Right cardiac atrium (tissue), 5 donors: Measurements from ENCODE around the gene CNTNAP3. TPM values are rescaled to one million over a fixed set of nuclear protein-coding genes. Genes with fewer than 3 reads are reported as not detected.
"Not testable (repeated sequence)": the region's sequence is repeated elsewhere in the genome, so short reads cannot be mapped to it uniquely, and the experiment has no call there.

Experiments used
- ATAC-seq, 2 donors: fragments of 200-7000 bp; cut with Tn5 transposase; one replicate each; pipeline versions ENCODE4 v1.8.0 to v1.9.1; 2020; ENCODE audit warnings: moderate library complexity in 2 of 2, mild to moderate bottlenecking in 1 of 2
- DNase-seq, 3 donors: peaks; one replicate each; pipeline ENCODE4 v3.0.0-alpha.2; 2020
- H3K27ac ChIP-seq: one replicate; pipeline ENCODE4 v1.5.1; 2013; ENCODE audit warnings: mild to moderate bottlenecking, low read length, control low read depth, moderate library complexity
- H3K27me3 ChIP-seq: one replicate; pipeline ENCODE4 v1.6.1; 2013; ENCODE audit not compliant: control insufficient read depth, insufficient read depth
- H3K4me1 ChIP-seq: one replicate; pipeline ENCODE4 v1.6.1; 2013; ENCODE audit warnings: low read length; ENCODE audit not compliant: control insufficient read depth, insufficient read depth
- H3K4me3 ChIP-seq: one replicate; pipeline ENCODE4 v1.5.1; 2013; ENCODE audit warnings: low read length, control low read depth
- H3K9me3 ChIP-seq: one replicate; pipeline ENCODE4 v1.6.1; 2013; ENCODE audit warnings: low read length; ENCODE audit not compliant: control insufficient read depth
- WGBS: extraction: QIAGEN DNeasy Blood & Tissue Kit; methylation state at CpG from one replicate; pipeline ENCODE4 v1.1.7; 2013; 5-methylcytosine and 5-hydroxymethylcytosine counted together
- intact Hi-C, 4 donors: fragments of 100-400 bp; cut with DNase I; formaldehyde crosslinking; loops; one replicate each; pipeline versions ENCODE4 v1.11.0 to v1.14.0; 2022 to 2023
- long read RNA-seq, 4 donors: library from polyadenylated mRNA; unstranded; transcript quantifications; one replicate each; pipeline ENCODE4 v2.0.0, GENCODE V29; 2020 to 2021
- polyA plus RNA-seq: library from polyadenylated mRNA; stranded (reverse); fragments of 200-250 nt; gene quantifications from one replicate; pipeline ENCODE4 v1.2.3, GENCODE V29; 2013
- total RNA-seq, 4 donors: library from RNA; stranded (reverse); fragmentation: NEBNext Ultra II Directional; extraction: Animal tissue kit (Norgen Biotek cat#: 25700); gene quantifications; one replicate each; pipeline ENCODE4 v1.2.1, GENCODE V29; 2021
- donor health status: healthy with polysubstance abuse.
- donor health status: DM: no; HTN: yes; CAD: no.
- donor health status: DM: no; HTN: no; CAD: no.
- donor health status: DM: no; HTN: yes; CAD: no; lungs with severe emphysema.
- donor health status: DM: yes; HTN: yes; CAD: no.

CNTNAP3 gene
- 10 to 100 TPM; 11.7 to 32.2 (median 14.0) TPM for total RNA-seq
- polyA plus RNA-seq, result 5.5 TPM
- long read RNA-seq, donor 1, full-length matches to known transcripts, result 6 of 21 reads
- long read RNA-seq, donor 1, partial matches to known transcripts, result 6 of 21 reads
- long read RNA-seq, donor 1, other reads (novel, unspliced or antisense), result 9 of 21 reads
- long read RNA-seq, donor 2, full-length matches to known transcripts, result 1 of 9 reads
- long read RNA-seq, donor 2, partial matches to known transcripts, result 4 of 9 reads
- long read RNA-seq, donor 2, other reads (novel, unspliced or antisense), result 4 of 9 reads
- long read RNA-seq, donor 3, full-length matches to known transcripts, result 35 of 146 reads
- long read RNA-seq, donor 3, partial matches to known transcripts, result 51 of 146 reads
- long read RNA-seq, donor 3, other reads (novel, unspliced or antisense), result 60 of 146 reads
- long read RNA-seq, donor 4, partial matches to known transcripts, result 3 of 11 reads
- long read RNA-seq, donor 4, other reads (novel, unspliced or antisense), result 7 of 11 reads

- H3K4me1 ChIP-seq, H3K27me3 ChIP-seq, intact Hi-C loops, ATAC-seq, H3K4me3 ChIP-seq, H3K9me3 ChIP-seq, H3K27ac ChIP-seq: not testable (repeated sequence)
- DNase-seq, result peak; percentile 16 to 41 (median 37)
- no CpG with 5 or more reads among the region's 42 CpGs for WGBS
These were observed at the start of gene CNTNAP3 for GRCh38 chr9:39287980-39288379. Gene CNTNAP3, minus strand, starts transcription at chr9:39288167. Its CDS starts 103 bp downstream, at chr9:39288064.

GRCh38 chr9:39279995-39280394 lies 8.0 kb downstream of the CNTNAP3 start:
- DNase-seq, ATAC-seq, H3K27ac ChIP-seq, H3K4me3 ChIP-seq, H3K27me3 ChIP-seq, intact Hi-C loops, H3K9me3 ChIP-seq, H3K4me1 ChIP-seq: not testable (repeated sequence)
- no CpG with 5 or more reads among the region's 4 CpGs for WGBS

- ATAC-seq, intact Hi-C loops, H3K27ac ChIP-seq, H3K4me3 ChIP-seq, H3K4me1 ChIP-seq, H3K9me3 ChIP-seq, H3K27me3 ChIP-seq, DNase-seq: not testable (repeated sequence)
- WGBS, result no CpG with 5 or more reads among the region's 4 CpGs
These were observed 45.5 kb downstream of the CNTNAP3 start for GRCh38 chr9:39242513-39242912.

- H3K4me3 ChIP-seq, H3K27me3 ChIP-seq, H3K9me3 ChIP-seq, DNase-seq, H3K27ac ChIP-seq, intact Hi-C loops, H3K4me1 ChIP-seq: not testable (repeated sequence)
- WGBS, result no CpG with 5 or more reads among the region's 12 CpGs
- ATAC-seq, result peak in 1 of 2 donors; percentile 65
These were observed 55.6 kb downstream of the CNTNAP3 start for GRCh38 chr9:39232130-39232991.

- H3K4me1 ChIP-seq, H3K27ac ChIP-seq, H3K9me3 ChIP-seq, intact Hi-C loops, DNase-seq, H3K27me3 ChIP-seq, H3K4me3 ChIP-seq, ATAC-seq: not testable (repeated sequence)
- no CpG with 5 or more reads among the region's 1 CpG for WGBS
These were observed 72.0 kb downstream of the CNTNAP3 start for GRCh38 chr9:39215976-39216375.

- DNase-seq, intact Hi-C loops, H3K27ac ChIP-seq, H3K9me3 ChIP-seq, H3K4me3 ChIP-seq, ATAC-seq, H3K4me1 ChIP-seq, H3K27me3 ChIP-seq: not testable (repeated sequence)
- no CpG with 5 or more reads among the region's 3 CpGs for WGBS
These were observed 78.2 kb downstream of the CNTNAP3 start for GRCh38 chr9:39209773-39210172.

- ATAC-seq, H3K27me3 ChIP-seq, H3K4me1 ChIP-seq, H3K27ac ChIP-seq, DNase-seq, H3K4me3 ChIP-seq, H3K9me3 ChIP-seq, intact Hi-C loops: not testable (repeated sequence)
- WGBS, result no CpG with 5 or more reads among the region's 6 CpGs
These were observed 81.3 kb downstream of the CNTNAP3 start for GRCh38 chr9:39206643-39207042.

GRCh38 chr9:39205842-39206241 lies 82.1 kb downstream of the CNTNAP3 start:
- ATAC-seq, H3K4me1 ChIP-seq, H3K27me3 ChIP-seq, H3K27ac ChIP-seq, H3K9me3 ChIP-seq, DNase-seq, H3K4me3 ChIP-seq, intact Hi-C loops: not testable (repeated sequence)
- no CpG with 5 or more reads among the region's 4 CpGs for WGBS

GRCh38 chr9:39200412-39200811 lies 87.6 kb downstream of the CNTNAP3 start:
- intact Hi-C loops, H3K27me3 ChIP-seq, H3K4me3 ChIP-seq, H3K4me1 ChIP-seq, ATAC-seq, H3K9me3 ChIP-seq, DNase-seq, H3K27ac ChIP-seq: not testable (repeated sequence)

GRCh38 chr9:39198000-39198709 lies 89.8 kb downstream of the CNTNAP3 start:
- H3K4me3 ChIP-seq, DNase-seq, H3K9me3 ChIP-seq, H3K27me3 ChIP-seq, intact Hi-C loops, ATAC-seq, H3K27ac ChIP-seq, H3K4me1 ChIP-seq: not testable (repeated sequence)
- WGBS, result no CpG with 5 or more reads among the region's 7 CpGs
